Fibroblast of skin of back (primary cell): ENCODE results near the gene ADAM8.
A peak's percentile ranks its signal among the peaks of the same experiment; 100 is the strongest.

ENCODE experiments used
- DNase-seq: peaks from one replicate; pipeline ENCODE4 v3.0.0-alpha.2; 2013

Gene ADAM8

GRCh38 chr10:133308421-133309099, 31.9 kb upstream of the ADAM8 start, which contains the start of the genes TUBGCP2 and ZNF511:
TSS of gene TUBGCP2 (minus strand) at chr10:133308872. CDS start at chr10:133302941, 5,931 bp downstream.
TSS of gene ZNF511 (plus strand) at chr10:133308914. CDS start at chr10:133308944, 30 bp downstream.
- peak; percentile 85 for DNase-seq

- DNase-seq: peak; percentile 51
Measured at GRCh38 chr10:133307776-133308420, 31.2 kb upstream of the ADAM8 start.

- no peak for DNase-seq
Measured at GRCh38 chr10:133306941-133307379, 30.3 kb upstream of the ADAM8 start.

- no peak for DNase-seq
Measured at GRCh38 chr10:133306097-133306476, 29.4 kb upstream of the ADAM8 start.

- no peak for DNase-seq
Measured at GRCh38 chr10:133303206-133303605, 26.5 kb upstream of the ADAM8 start.

- DNase-seq: no peak
Measured at GRCh38 chr10:133302230-133302629, 25.6 kb upstream of the ADAM8 start.

GRCh38 chr10:133299738-133300137, 23.1 kb upstream of the ADAM8 start:
- no peak for DNase-seq

GRCh38 chr10:133299224-133299623, 22.6 kb upstream of the ADAM8 start:
- no peak for DNase-seq

GRCh38 chr10:133298466-133298865, 21.8 kb upstream of the ADAM8 start:
- DNase-seq: no peak

GRCh38 chr10:133297504-133297903, 20.8 kb upstream of the ADAM8 start:
- DNase-seq: no peak

GRCh38 chr10:133295426-133296320, 19.0 kb upstream of the ADAM8 start:
- DNase-seq: no peak

GRCh38 chr10:133294189-133294588, 17.5 kb upstream of the ADAM8 start:
- no peak for DNase-seq

GRCh38 chr10:133293810-133294119, 17.1 kb upstream of the ADAM8 start:
- DNase-seq: no peak

GRCh38 chr10:133292919-133293809, 16.5 kb upstream of the ADAM8 start:
- peak; percentile 88 for DNase-seq

- no peak for DNase-seq
Measured at GRCh38 chr10:133289761-133290160, 13.1 kb upstream of the ADAM8 start.

GRCh38 chr10:133287832-133288500, 11.3 kb upstream of the ADAM8 start:
- no peak for DNase-seq

- no peak for DNase-seq
Measured at GRCh38 chr10:133286366-133286765, 9.7 kb upstream of the ADAM8 start.

GRCh38 chr10:133285217-133285616, 8.5 kb upstream of the ADAM8 start:
- no peak for DNase-seq

GRCh38 chr10:133283931-133284330, 7.3 kb upstream of the ADAM8 start:
- no peak for DNase-seq

GRCh38 chr10:133282846-133283390, 6.2 kb upstream of the ADAM8 start:
- DNase-seq: no peak

- no peak for DNase-seq
Measured at GRCh38 chr10:133281628-133282372, 5.1 kb upstream of the ADAM8 start.
